Hepatocyte (in vitro differentiated cells): ENCODE data around the gene MEPE. TPM values are rescaled to one million over a fixed set of nuclear protein-coding genes. Genes with fewer than 3 reads are reported as not detected.

Experiments used
- DNase-seq: peaks from one replicate; pipeline ENCODE4 v3.0.0-alpha.2; 2016; ENCODE audit warnings: low spot score
- H2AFZ ChIP-seq: fragments of 200-600 bp; sonication (generic); 2 replicates; pipeline ENCODE4 v1.6.0; 2016; ENCODE audit warnings: antibody characterized with exemption, mild to moderate bottlenecking
- H3K27ac ChIP-seq: fragments of 200-600 bp; sonication (generic); 2 replicates; pipeline ENCODE4 v1.5.1; 2016; ENCODE audit warnings: mild to moderate bottlenecking
- H3K27me3 ChIP-seq: fragments of 200-600 bp; sonication (generic); 2 replicates; pipeline ENCODE4 v1.6.1; 2016
- H3K36me3 ChIP-seq: fragments of 200-600 bp; sonication (generic); replicated peaks from 2 replicates; pipeline ENCODE4 v1.5.1; 2016; ENCODE audit warnings: low read depth; ENCODE audit not compliant: insufficient read depth
- H3K4me1 ChIP-seq: fragments of 200-600 bp; sonication (generic); 2 replicates; pipeline ENCODE4 v1.5.1; 2016; ENCODE audit warnings: mild to moderate bottlenecking, moderate library complexity; ENCODE audit not compliant: insufficient read depth
- H3K4me2 ChIP-seq: fragments of 200-600 bp; sonication (generic); 2 replicates; pipeline ENCODE4 v1.6.0; 2016
- H3K4me3 ChIP-seq: fragments of 200-600 bp; sonication (generic); 2 replicates; pipeline ENCODE4 v1.5.1; 2016; ENCODE audit warnings: mild to moderate bottlenecking
- H3K79me2 ChIP-seq: fragments of 200-600 bp; sonication (generic); 2 replicates; pipeline ENCODE4 v1.6.0; 2017; ENCODE audit warnings: mild to moderate bottlenecking
- H3K9me2 ChIP-seq: fragments of 200-600 bp; sonication (generic); replicated peaks from 2 replicates; pipeline ENCODE4 v1.6.0; 2017; ENCODE audit warnings: mild to moderate bottlenecking; ENCODE audit not compliant: insufficient read depth
- H3K9me3 ChIP-seq: fragments of 200-600 bp; sonication (generic); 2 replicates; pipeline ENCODE4 v1.5.1; 2016; ENCODE audit warnings: low read depth, mild to moderate bottlenecking
- H4K20me1 ChIP-seq: fragments of 200-600 bp; sonication (generic); 2 replicates; pipeline ENCODE4 v1.6.0; 2016; ENCODE audit warnings: mild to moderate bottlenecking; ENCODE audit not compliant: insufficient read depth, poor library complexity, severe bottlenecking
- CTCF ChIP-seq: fragments of 200-600 bp; sonication (generic); IDR thresholded peaks from 2 replicates; pipeline ENCODE4 v1.5.1; 2016; ENCODE audit warnings: antibody characterized with exemption, mild to moderate bottlenecking; ENCODE audit not compliant: poor library complexity
- EZH2 ChIP-seq: fragments of 200-600 bp; sonication (generic); IDR thresholded peaks from 2 replicates; pipeline ENCODE4 v1.6.1; 2016; ENCODE audit warnings: antibody characterized with exemption, mild to moderate bottlenecking, borderline replicate concordance
- EZH2phosphoT487 ChIP-seq: fragments of 200-600 bp; sonication (generic); IDR thresholded peaks from one replicate; pipeline ENCODE4 v1.6.1; 2018; ENCODE audit warnings: antibody characterized with exemption, mild to moderate bottlenecking, low read depth, moderate library complexity; ENCODE audit not compliant: unreplicated experiment, severe bottlenecking
- WGBS: methylation state at CpG from one replicate; pipeline ENCODE4 v1.1.6; 2016; ENCODE audit warnings: low lambda C conversion rate; ENCODE audit errors: missing lambda C conversion rate; 5-methylcytosine and 5-hydroxymethylcytosine counted together
- polyA plus RNA-seq: library from polyadenylated mRNA; unstranded; fragments of >200 nt; fragmentation: Nextera tagmentation; extraction: Ambion mirVana; gene quantifications from 2 replicates; pipeline ENCODE4 v1.2.1, GENCODE V29; 2016
- total RNA-seq: library from RNA; depleted of rRNA; stranded (reverse); fragments of >200 nt; gene quantifications from 2 replicates; pipeline ENCODE4 v1.2.3, GENCODE V29; 2014

MEPE gene
- total and polyA plus RNA-seq, 2 experiments from 2014 or later: 0.07 TPM; not detected in 1

GRCh38 chr4:87875191-87875590, 42.4 kb downstream of the MEPE start:
- no peaks in the 10 kb centered on the region for H3K36me3 ChIP-seq
- no peak overlapping the region for H3K4me3 ChIP-seq
- no peaks in the 10 kb centered on the region for H3K79me2 ChIP-seq
- no peaks in the 10 kb centered on the region for H3K9me3 ChIP-seq
- no peaks in the 10 kb centered on the region for H3K4me1 ChIP-seq
- H3K4me2 ChIP-seq: no peak overlapping the region
- DNase-seq: no peak
- H2AFZ ChIP-seq: no peak overlapping the region
- H3K9me2 ChIP-seq: no peaks in the 10 kb centered on the region
- H3K27ac ChIP-seq: no peak overlapping the region
- no peaks in the 10 kb centered on the region for H3K27me3 ChIP-seq
- TF ChIP-seq CTCF: no peak
- TF ChIP-seq EZH2: no peak
- TF ChIP-seq EZH2phosphoT487: no peak
- 88% methylated on average over 2 of the region's 2 CpGs for WGBS
- no peaks in the 10 kb centered on the region for H4K20me1 ChIP-seq

GRCh38 chr4:87880106-87880505, 47.3 kb downstream of the MEPE start:
- H3K4me1 ChIP-seq: peaks cover 8% of the 10 kb centered on the region
- no peak for TF ChIP-seq EZH2
- no peak for TF ChIP-seq CTCF
- no peak for TF ChIP-seq EZH2phosphoT487
- H3K9me2 ChIP-seq: no peaks in the 10 kb centered on the region
- H3K27me3 ChIP-seq: no peaks in the 10 kb centered on the region
- no peaks in the 10 kb centered on the region for H3K79me2 ChIP-seq
- no peaks in the 10 kb centered on the region for H4K20me1 ChIP-seq
- no peaks in the 10 kb centered on the region for H3K9me3 ChIP-seq
- 74% methylated on average over 1 of the region's 1 CpG for WGBS
- no peak overlapping the region for H3K4me3 ChIP-seq
- H3K4me2 ChIP-seq: no peak overlapping the region
- H2AFZ ChIP-seq: no peak overlapping the region
- DNase-seq: no peak
- H3K27ac ChIP-seq: no peak overlapping the region
- H3K36me3 ChIP-seq: no peaks in the 10 kb centered on the region

GRCh38 chr4:87881115-87881514, 48.3 kb downstream of the MEPE start:
- 88% methylated on average over 1 of the region's 1 CpG for WGBS
- Histone ChIP-seq H3K36me3 (no peaks in the 10 kb centered on the region), H3K79me2 (no peaks in the 10 kb centered on the region), H2AFZ (no peak overlapping the region), H4K20me1 (no peaks in the 10 kb centered on the region), H3K27me3 (no peaks in the 10 kb centered on the region), H3K27ac (no peak overlapping the region), H3K4me3 (no peak overlapping the region), H3K9me2 (no peaks in the 10 kb centered on the region), H3K4me2 (no peak overlapping the region), H3K9me3 (no peaks in the 10 kb centered on the region), H3K4me1 (peaks cover 8% of the 10 kb centered on the region)
- no peak for DNase-seq
- TF ChIP-seq CTCF (no peak), EZH2 (no peak), EZH2phosphoT487 (no peak)

- no peak overlapping the region for H2AFZ ChIP-seq
- H3K79me2 ChIP-seq: no peaks in the 10 kb centered on the region
- no peaks in the 10 kb centered on the region for H3K9me2 ChIP-seq
- H3K27ac ChIP-seq: no peak overlapping the region
- H3K9me3 ChIP-seq: no peaks in the 10 kb centered on the region
- 91% methylated on average over 1 of the region's 1 CpG for WGBS
- TF ChIP-seq EZH2phosphoT487: no peak
- no peaks in the 10 kb centered on the region for H4K20me1 ChIP-seq
- no peak overlapping the region for H3K4me3 ChIP-seq
- H3K36me3 ChIP-seq: no peaks in the 10 kb centered on the region
- H3K4me1 ChIP-seq: peaks cover 8% of the 10 kb centered on the region
- no peak overlapping the region for H3K4me2 ChIP-seq
- no peaks in the 10 kb centered on the region for H3K27me3 ChIP-seq
- no peak for DNase-seq
Measured at GRCh38 chr4:87882321-87882720, 49.6 kb downstream of the MEPE start.
